Measurements from ENCODE around the gene KAT5.

- TF ChIP-seq, protein P1, sequence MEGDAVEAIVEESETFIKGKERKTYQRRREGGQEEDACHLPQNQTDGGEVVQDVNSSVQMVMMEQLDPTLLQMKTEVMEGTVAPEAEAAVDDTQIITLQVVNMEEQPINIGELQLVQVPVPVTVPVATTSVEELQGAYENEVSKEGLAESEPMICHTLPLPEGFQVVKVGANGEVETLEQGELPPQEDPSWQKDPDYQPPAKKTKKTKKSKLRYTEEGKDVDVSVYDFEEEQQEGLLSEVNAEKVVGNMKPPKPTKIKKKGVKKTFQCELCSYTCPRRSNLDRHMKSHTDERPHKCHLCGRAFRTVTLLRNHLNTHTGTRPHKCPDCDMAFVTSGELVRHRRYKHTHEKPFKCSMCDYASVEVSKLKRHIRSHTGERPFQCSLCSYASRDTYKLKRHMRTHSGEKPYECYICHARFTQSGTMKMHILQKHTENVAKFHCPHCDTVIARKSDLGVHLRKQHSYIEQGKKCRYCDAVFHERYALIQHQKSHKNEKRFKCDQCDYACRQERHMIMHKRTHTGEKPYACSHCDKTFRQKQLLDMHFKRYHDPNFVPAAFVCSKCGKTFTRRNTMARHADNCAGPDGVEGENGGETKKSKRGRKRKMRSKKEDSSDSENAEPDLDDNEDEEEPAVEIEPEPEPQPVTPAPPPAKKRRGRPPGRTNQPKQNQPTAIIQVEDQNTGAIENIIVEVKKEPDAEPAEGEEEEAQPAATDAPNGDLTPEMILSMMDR (conservative IDR thresholded peaks at IDR 0.05): no peak
- TF ChIP-seq EZH2 (IDR thresholded peaks at IDR 0.05; ENCODE audit: low read depth): no peak
Measured at GRCh38 chr11:65717906-65718305, 5.9 kb downstream of the KAT5 start.
